ENCODE measurements around the gene COL5A3.

- TF ChIP-seq, protein P1, sequence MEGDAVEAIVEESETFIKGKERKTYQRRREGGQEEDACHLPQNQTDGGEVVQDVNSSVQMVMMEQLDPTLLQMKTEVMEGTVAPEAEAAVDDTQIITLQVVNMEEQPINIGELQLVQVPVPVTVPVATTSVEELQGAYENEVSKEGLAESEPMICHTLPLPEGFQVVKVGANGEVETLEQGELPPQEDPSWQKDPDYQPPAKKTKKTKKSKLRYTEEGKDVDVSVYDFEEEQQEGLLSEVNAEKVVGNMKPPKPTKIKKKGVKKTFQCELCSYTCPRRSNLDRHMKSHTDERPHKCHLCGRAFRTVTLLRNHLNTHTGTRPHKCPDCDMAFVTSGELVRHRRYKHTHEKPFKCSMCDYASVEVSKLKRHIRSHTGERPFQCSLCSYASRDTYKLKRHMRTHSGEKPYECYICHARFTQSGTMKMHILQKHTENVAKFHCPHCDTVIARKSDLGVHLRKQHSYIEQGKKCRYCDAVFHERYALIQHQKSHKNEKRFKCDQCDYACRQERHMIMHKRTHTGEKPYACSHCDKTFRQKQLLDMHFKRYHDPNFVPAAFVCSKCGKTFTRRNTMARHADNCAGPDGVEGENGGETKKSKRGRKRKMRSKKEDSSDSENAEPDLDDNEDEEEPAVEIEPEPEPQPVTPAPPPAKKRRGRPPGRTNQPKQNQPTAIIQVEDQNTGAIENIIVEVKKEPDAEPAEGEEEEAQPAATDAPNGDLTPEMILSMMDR (conservative IDR thresholded peaks at IDR 0.05; ENCODE audit: low read length): no peak
- TF ChIP-seq EZH2phosphoT487 (IDR thresholded peaks at IDR 0.05; ENCODE audit: borderline replicate concordance, low read depth, low read length): no peak
These were observed 2.7 kb downstream of the COL5A3 start for GRCh38 chr19:10007371-10008183.

Data from OCI-LY7 (cell line).